Ishikawa (cell line): Measurements from ENCODE around the gene NKD2.

Source experiments
- EP300 ChIP-seq: IDR thresholded peaks from 2 replicates; pipeline ENCODE4 v1.6.1; 2012; ENCODE audit warnings: borderline replicate concordance
- RAD21 ChIP-seq: IDR thresholded peaks from 2 replicates; pipeline ENCODE4 v1.6.1; 2012; ENCODE audit warnings: low read depth
- TF ChIP-seq, protein P1 (sequence below): IDR thresholded peaks from 2 replicates; pipeline ENCODE4 v1.6.1; 2012

DNA sequence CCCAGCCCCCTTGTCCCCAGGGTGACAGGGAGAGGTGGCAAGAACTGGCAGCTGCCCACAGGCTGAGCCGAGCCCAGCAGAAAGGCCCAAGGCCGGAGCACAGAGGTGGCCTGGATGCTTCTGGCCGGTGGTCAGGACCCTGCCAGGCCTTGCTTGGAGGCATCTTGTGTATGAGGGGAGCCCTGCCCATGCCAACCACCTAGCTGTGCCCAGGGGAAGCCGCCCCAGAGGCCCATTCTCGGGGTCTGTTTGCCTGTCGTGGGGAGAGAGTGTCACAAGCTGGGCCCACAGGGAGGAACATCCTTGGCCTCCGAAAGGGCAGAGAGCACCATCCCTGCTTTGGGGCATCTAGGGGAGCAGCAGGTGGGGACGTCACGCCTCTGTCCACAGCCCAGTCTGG, 10.0 kb downstream of the NKD2 start:
- TF ChIP-seq, protein P1, sequence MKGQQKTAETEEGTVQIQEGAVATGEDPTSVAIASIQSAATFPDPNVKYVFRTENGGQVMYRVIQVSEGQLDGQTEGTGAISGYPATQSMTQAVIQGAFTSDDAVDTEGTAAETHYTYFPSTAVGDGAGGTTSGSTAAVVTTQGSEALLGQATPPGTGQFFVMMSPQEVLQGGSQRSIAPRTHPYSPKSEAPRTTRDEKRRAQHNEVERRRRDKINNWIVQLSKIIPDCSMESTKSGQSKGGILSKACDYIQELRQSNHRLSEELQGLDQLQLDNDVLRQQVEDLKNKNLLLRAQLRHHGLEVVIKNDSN = no peak
- TF ChIP-seq RAD21 = no peak
- TF ChIP-seq EP300 = no peak
